GM12878 (cell line): ENCODE data around the gene RAC3. TPM values are rescaled to one million over a fixed set of nuclear protein-coding genes. Genes with fewer than 3 reads are reported as not detected.

Source experiments
- ATAC-seq: fragments of 200-7000 bp; cut with Tn5 transposase; 3 replicates; pipeline ENCODE4 v1.9.1; 2020; ENCODE audit warnings: mild to moderate bottlenecking, moderate library complexity
- BruUV-seq: library from RNA; stranded (reverse); fragments of 400-500 nt; replicated peaks from 2 replicates; lab custom pipeline; 2021; lab: Mats Ljungman, UMichigan
- CTCF ChIA-PET: fragments of 300-600 bp; sonication (Branson Sonifier 250); formaldehyde crosslinking; extraction: SDS; loops from one replicate; lab custom pipeline; 2021; ENCODE audit warnings: inconsistent platforms; lab: Yijun Ruan, JAX
- POLR2A ChIA-PET: fragments of 350-600 bp; formaldehyde crosslinking; extraction: SDS; loops from one replicate; lab custom pipeline; 2021; ENCODE audit warnings: inconsistent platforms; lab: Charles Lee
- RAD21 ChIA-PET: fragments of 300-600 bp; sonication (Branson Sonifier 250); formaldehyde crosslinking; loops from one replicate; lab custom pipeline; 2023; ENCODE audit warnings: antibody characterized with exemption; ENCODE audit not compliant: unreplicated experiment; lab: Charles Lee
- SMC1A ChIA-PET: fragments of 300-600 bp; sonication (Branson Sonifier 250); formaldehyde crosslinking; loops from one replicate; lab custom pipeline; 2023; ENCODE audit not compliant: unreplicated experiment, uncharacterized antibody; lab: Charles Lee
- DNase-seq: peaks from one replicate; pipeline ENCODE4 v3.0.0-alpha.2; 2011; ENCODE audit warnings: low read depth, low spot score
- FAIRE-seq: peaks from 3 replicates; lab custom pipeline; 2011; peaks lifted over from hg19 to GRCh38; lab: Jason Lieb, UNC
- H2AFZ ChIP-seq: 2 replicates; pipeline ENCODE4 v1.6.0; 2011; ENCODE audit warnings: low read depth, low read length, control low read depth; ENCODE audit not compliant: control insufficient read depth
- H3K27ac ChIP-seq: 2 replicates; pipeline ENCODE4 v1.5.1; 2011; ENCODE audit warnings: control low read depth; ENCODE audit not compliant: control insufficient read depth, insufficient read depth
- H3K27me3 ChIP-seq, 2 experiments: replicated peaks in 1 of 2; 2 replicates each; pipeline versions ENCODE4 v1.6.0 to v1.6.1; 2011; ENCODE audit warnings: low read length in 1 of 2; ENCODE audit not compliant: control insufficient read depth in 2 of 2, insufficient read depth in 2 of 2
- H3K36me3 ChIP-seq, 2 experiments: 2 replicates each; pipeline ENCODE4 v1.5.1; 2011; ENCODE audit warnings: low read length in 1 of 2; ENCODE audit not compliant: control insufficient read depth in 2 of 2, insufficient read depth in 2 of 2
- H3K4me1 ChIP-seq: 2 replicates; pipeline ENCODE4 v1.6.1; 2011; ENCODE audit warnings: mild to moderate bottlenecking, low read length, moderate library complexity, mixed read lengths; ENCODE audit not compliant: control insufficient read depth, insufficient read depth
- H3K4me2 ChIP-seq: 2 replicates; pipeline ENCODE4 v1.6.0; 2011; ENCODE audit warnings: control low read depth; ENCODE audit not compliant: control insufficient read depth, insufficient read depth
- H3K4me3 ChIP-seq: fragments of 200-600 bp; sonication (generic); 2 replicates; pipeline ENCODE4 v1.5.1; 2016
- H3K79me2 ChIP-seq: 2 replicates; pipeline ENCODE4 v1.6.0; 2011; ENCODE audit warnings: low read length; ENCODE audit not compliant: control insufficient read depth, insufficient read depth
- H3K9ac ChIP-seq: 2 replicates; pipeline ENCODE4 v1.8.0; 2011; ENCODE audit warnings: low read length, control low read depth, mixed read lengths; ENCODE audit not compliant: control insufficient read depth, insufficient read depth
- H3K9me3 ChIP-seq: replicated peaks from 3 replicates; pipeline ENCODE4 v1.5.1; 2011; ENCODE audit warnings: mild to moderate bottlenecking, low read length; ENCODE audit not compliant: control insufficient read depth, insufficient read depth
- H4K20me1 ChIP-seq: 2 replicates; pipeline ENCODE4 v1.6.0; 2011; ENCODE audit not compliant: control insufficient read depth, insufficient read depth
- CHD1 ChIP-seq: IDR thresholded peaks from 2 replicates; pipeline ENCODE4 v1.6.1; 2012; ENCODE audit warnings: low read depth, low read length, improper control_type of control experiment
- IKZF2 ChIP-seq, 2 experiments: fragments of 450-650 bp; IDR thresholded peaks; 2 replicates each; pipeline ENCODE4 v1.6.1; 2017; ENCODE audit warnings: mild to moderate bottlenecking in 2 of 2, moderate library complexity in 2 of 2
- JUNB ChIP-seq: IDR thresholded peaks from 2 replicates; pipeline ENCODE4 v1.6.1; 2016; ENCODE audit warnings: antibody characterized with exemption, mild to moderate bottlenecking
- MYC ChIP-seq: IDR thresholded peaks from 2 replicates; pipeline ENCODE4 v1.6.1; 2011; ENCODE audit warnings: mild to moderate bottlenecking, low read length, moderate library complexity, inconsistent platforms; ENCODE audit not compliant: insufficient read depth, insufficient replicate concordance, insufficient read length, severe bottlenecking
- POLR2A ChIP-seq: IDR thresholded peaks from 2 replicates; pipeline ENCODE4 v1.6.1; 2011; ENCODE audit warnings: low read depth, mild to moderate bottlenecking, low read length
- POU2F2 ChIP-seq: IDR thresholded peaks from 3 replicates; pipeline ENCODE4 v1.6.1; 2011; ENCODE audit warnings: low read depth, mild to moderate bottlenecking, low read length, borderline replicate concordance
- TCF12 ChIP-seq: IDR thresholded peaks from 2 replicates; pipeline ENCODE4 v1.6.1; 2011; ENCODE audit warnings: low read depth, mild to moderate bottlenecking, low read length
- YBX1 ChIP-seq: fragments of 450-650 bp; IDR thresholded peaks from 2 replicates; pipeline ENCODE4 v1.6.1; 2016; ENCODE audit warnings: antibody characterized with exemption
- ZNF622 ChIP-seq: fragments of 450-650 bp; IDR thresholded peaks from 2 replicates; pipeline ENCODE4 v1.6.1; 2017; ENCODE audit warnings: mild to moderate bottlenecking, inconsistent platforms
- WGBS: methylation state at CpG from one replicate; pipeline ENCODE4 v1.1.6; 2016; ENCODE audit warnings: low lambda C conversion rate; ENCODE audit not compliant: insufficient replicate concordance, insufficient coverage; ENCODE audit errors: missing lambda C conversion rate; 5-methylcytosine and 5-hydroxymethylcytosine counted together
- in situ Hi-C: fragments of 300-500 bp; cut with MboI; formaldehyde crosslinking; loops from 9 replicates; pipeline ENCODE4 v1.14.3; 2018; ENCODE audit warnings: mixed read lengths
- intact Hi-C: fragments of 100-400 bp; cut with micrococcal nuclease; formaldehyde crosslinking; loops from one replicate; pipeline ENCODE4 v1.14.2; 2022; ENCODE audit not compliant: unreplicated experiment
- polyA plus RNA-seq, 11 experiments: library from polyadenylated mRNA; depleted of rRNA in 4 of 11; unstranded in 6 of 11; stranded (reverse) in 5 of 11; fragments of >200 nt; fragmentation: Nextera tagmentation in 4 of 11; fragmentation: Illumina TruSeq in 1 of 11; extraction: Ambion mirVana in 4 of 11; extraction: Trizol in 1 of 11; gene quantifications; 1 replicate in 1 of 11; 2 replicates in 10 of 11; pipeline versions ENCODE4 v1.2.1 to v1.2.3, GENCODE V29; 2011 to 2016; ENCODE audit warnings: inconsistent platforms in 2 of 11, missing spikeins in 2 of 11, low read depth in 1 of 11
- total RNA-seq, 4 experiments: library from RNA; depleted of rRNA in 3 of 4; stranded (reverse); fragments of >200 nt in 3 of 4; fragmentation: Illumina TruSeq in 1 of 4; extraction: Trizol in 1 of 4; gene quantifications; 2 replicates each; pipeline versions ENCODE4 v1.2.1 to v1.2.3, GENCODE V29; 2013 to 2021

The RAC3 gene
- total and polyA plus RNA-seq, 10 of the 15 experiments (the other 5 are each of a cell fraction or from before 2014, with no cell fraction given) = 0.11 to 32.9 (median 6.7) TPM

- in situ Hi-C loops = no loop called here
- SMC1A ChIA-PET = no interaction called here
These were observed 46.3 kb downstream of the RAC3 start for GRCh38 chr17:82077617-82078358.

DNA sequence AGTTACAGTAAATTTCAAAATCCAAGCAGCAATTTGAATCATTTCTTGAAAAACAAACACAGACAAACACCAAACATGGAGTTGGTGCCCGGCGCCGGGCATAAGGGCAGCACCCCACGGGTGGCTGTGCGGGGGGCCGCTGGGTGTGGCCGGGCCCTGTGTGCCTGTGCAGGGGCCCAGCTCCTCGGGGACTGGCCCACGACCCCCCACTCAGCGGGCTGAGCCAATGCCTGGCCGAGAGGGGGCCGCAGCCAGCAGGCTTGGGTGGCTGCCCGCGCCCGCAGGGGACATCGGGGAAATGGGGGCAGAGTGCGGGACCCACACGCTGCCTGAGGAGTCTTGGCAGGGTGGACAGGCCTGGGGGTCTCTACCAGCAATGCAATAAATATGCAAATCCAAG, 47.0 kb downstream of the RAC3 start:
- in situ Hi-C loops = no loop called here

More at GRCh38 chr17:82077617-82078358, 46.3 kb downstream of the RAC3 start:
- CTCF ChIA-PET = no interaction called here
- H3K27me3 ChIP-seq = no peaks in the 10 kb centered on the region
- TF ChIP-seq TCF12 (no peak), YBX1 (no peak), POLR2A (peak; percentile 51; the same call in 1 of the 2 replicates), ZNF622 (no peak), POU2F2 (no peak), MYC (no peak)
- TF ChIP-seq, all 136 proteins: peak for 1
- H3K4me3 ChIP-seq = no peak overlapping the region
- WGBS = 72% methylated on average over 25 of the region's 28 CpGs
- H4K20me1 ChIP-seq = no peaks in the 10 kb centered on the region
- ATAC-seq (peak; percentile 4), FAIRE-seq (no peak), DNase-seq (no peak)
- intact Hi-C loops = no loop called here
- no peaks in the 10 kb centered on the region for H3K4me1 ChIP-seq
- BruUV-seq = no TSS peak
- ChIA-PET RAD21 (no interaction called here), POLR2A (no interaction called here)
- no peaks in the 10 kb centered on the region for H3K9me3 ChIP-seq
- H3K9ac ChIP-seq = no peak overlapping the region
- peaks cover 4 to 30% of the 10 kb centered on the region in 2 experiments; a peak in 3 of 4 replicates for H3K36me3 ChIP-seq
- H3K79me2 ChIP-seq = no peaks in the 10 kb centered on the region
- no peak overlapping the region for H3K27ac ChIP-seq
- no peak overlapping the region for H3K4me2 ChIP-seq
- no peak overlapping the region for H2AFZ ChIP-seq

More for the DNA sequence above, 47.0 kb downstream of the RAC3 start:
- no TSS peak for BruUV-seq
- intact Hi-C loops = no loop called here
- Histone ChIP-seq H3K9ac (no peak overlapping the region), H3K79me2 (no peaks in the 10 kb centered on the region), H3K4me1 (no peaks in the 10 kb centered on the region), H3K4me2 (no peak overlapping the region), H3K4me3 (no peak overlapping the region), H3K27ac (no peak overlapping the region), H3K9me3 (no peaks in the 10 kb centered on the region), H3K36me3 (peaks cover 10 to 36% of the 10 kb centered on the region in 2 experiments; a peak in 3 of 4 replicates), H2AFZ (no peak overlapping the region), H4K20me1 (no peaks in the 10 kb centered on the region), H3K27me3 (no peaks in the 10 kb centered on the region)
- 72% methylated on average over 18 of the region's 18 CpGs for WGBS
- SMC1A ChIA-PET = no interaction called here
- TF ChIP-seq JUNB (no peak), CHD1 (no peak), IKZF2 (IDR thresholded peaks at IDR 0.05) (no peak), YBX1 (no peak)
- FAIRE-seq = no peak
- CTCF ChIA-PET = no interaction called here
- POLR2A ChIA-PET = no interaction called here
- RAD21 ChIA-PET = no interaction called here
- no peak for DNase-seq
- ATAC-seq = no peak
